HG03064 (cell line): ENCODE data around the gene CCDC97.
"Not testable (repeated sequence)": the region's sequence is repeated elsewhere in the genome, so short reads cannot be mapped to it uniquely, and the experiment has no call there.

Experiments used
- ATAC-seq: cut with Tn5 transposase; IDR thresholded peaks from one replicate; pipeline ENCODE4 v1.9.1; 2021; ENCODE audit warnings: low read depth; ENCODE audit not compliant: unreplicated experiment

Gene CCDC97

DNA sequence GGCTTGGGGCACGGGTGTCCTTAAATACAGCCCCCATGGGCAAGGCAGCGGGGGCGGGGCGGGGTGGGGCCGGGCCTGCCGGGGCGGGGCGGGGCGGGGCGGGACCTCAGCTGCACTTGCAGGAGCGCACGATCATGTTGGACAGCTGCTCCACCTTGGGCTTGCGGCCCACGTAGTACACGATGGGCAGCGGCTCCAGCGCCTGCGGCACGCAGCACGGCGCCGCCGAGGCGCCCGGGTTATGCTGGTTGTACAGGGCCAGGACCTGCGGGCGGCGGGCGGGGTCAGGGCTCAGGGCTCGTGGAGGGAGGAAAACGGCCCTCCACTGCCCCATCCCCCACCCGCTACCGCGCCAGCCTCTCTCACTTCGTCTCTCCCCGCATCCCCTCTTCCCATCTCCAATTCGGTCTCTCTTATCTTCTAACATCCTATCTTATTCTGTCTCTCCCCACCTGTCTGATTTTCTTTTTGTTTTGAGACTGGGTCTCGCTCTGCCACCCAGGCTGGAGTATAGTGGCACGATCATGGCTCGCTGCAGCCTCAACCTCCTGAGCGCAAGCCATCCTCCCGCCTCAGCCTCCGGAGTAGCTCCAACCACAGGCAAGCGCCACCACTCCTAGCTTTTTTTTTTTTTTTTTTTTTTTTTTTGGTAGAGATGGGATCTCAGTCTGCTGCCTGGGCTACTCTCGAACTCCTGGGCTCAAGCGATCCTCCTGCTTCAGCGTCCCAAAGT is 21.1 kb downstream of the CCDC97 start:
- ATAC-seq: no peak

- ATAC-seq: no peak
Observed at GRCh38 chr19:41332000-41332399, 22.0 kb downstream of the CCDC97 start.

DNA sequence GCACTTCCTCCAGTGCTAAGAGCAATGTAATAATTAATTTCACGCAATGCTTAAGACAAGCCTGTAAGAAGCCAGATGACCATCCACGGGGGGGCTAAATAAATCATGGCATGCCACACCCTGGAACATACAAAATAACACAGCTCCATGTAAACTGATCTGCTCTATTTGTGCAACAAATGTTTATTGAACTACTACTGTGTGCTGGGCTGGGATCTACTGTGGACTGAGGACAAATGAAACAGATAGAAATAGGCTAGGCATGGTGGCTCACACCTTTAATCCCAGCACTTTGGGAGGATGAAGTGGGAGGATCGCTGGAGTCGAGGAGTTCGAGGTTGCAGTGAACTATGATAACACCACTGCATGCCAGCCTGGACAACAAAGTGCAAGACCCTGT is 22.5 kb downstream of the CCDC97 start:
- no peak for ATAC-seq

GRCh38 chr19:41334793-41335192 is 24.8 kb downstream of the CCDC97 start:
- ATAC-seq: no peak

GRCh38 chr19:41335467-41335866 is 25.5 kb downstream of the CCDC97 start:
- no peak for ATAC-seq

DNA sequence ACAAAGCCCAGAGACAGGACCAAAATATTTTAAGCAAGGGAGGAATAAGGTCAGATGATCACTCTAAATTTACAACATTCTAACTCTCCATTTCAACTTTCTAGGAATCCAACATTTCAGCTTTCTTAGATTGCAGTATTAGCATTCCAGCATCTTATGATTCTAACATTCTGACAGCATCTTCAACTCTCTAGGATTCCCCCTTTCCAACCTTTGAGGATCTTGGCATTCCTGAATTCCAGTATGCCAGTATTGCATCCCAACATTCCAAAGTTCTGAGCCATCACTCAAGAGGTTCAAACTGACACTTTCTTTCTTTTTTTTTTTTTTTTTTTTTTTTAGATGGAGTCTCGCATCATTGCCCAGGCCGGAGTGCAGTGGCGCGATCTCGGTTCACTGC is 30.0 kb downstream of the CCDC97 start:
- no peak for ATAC-seq

- no peak for ATAC-seq
Observed at GRCh38 chr19:41341669-41342490, 31.9 kb downstream of the CCDC97 start.

DNA sequence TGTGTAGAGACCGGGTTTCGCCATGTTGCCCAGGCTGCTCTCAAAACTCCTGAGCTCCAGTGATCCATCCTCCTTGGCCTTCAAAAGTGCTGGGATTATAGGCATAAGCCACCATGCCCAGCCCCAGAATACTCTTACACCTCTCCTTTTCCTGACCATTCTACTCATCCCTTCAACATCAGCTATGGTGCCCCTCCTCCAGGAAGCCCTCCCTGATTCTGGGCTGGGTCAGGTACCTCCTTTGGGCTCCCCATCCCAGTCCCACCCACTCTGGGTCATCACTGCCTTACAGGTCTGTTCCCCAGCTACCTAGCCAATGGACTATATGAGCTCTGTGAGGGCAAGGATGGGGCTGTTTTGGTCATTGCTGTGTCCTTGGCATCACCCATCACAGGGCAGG is 34.2 kb downstream of the CCDC97 start:
- ATAC-seq: no peak

- ATAC-seq: not testable (repeated sequence)
Observed at GRCh38 chr19:41346916-41347315, 36.9 kb downstream of the CCDC97 start.

DNA sequence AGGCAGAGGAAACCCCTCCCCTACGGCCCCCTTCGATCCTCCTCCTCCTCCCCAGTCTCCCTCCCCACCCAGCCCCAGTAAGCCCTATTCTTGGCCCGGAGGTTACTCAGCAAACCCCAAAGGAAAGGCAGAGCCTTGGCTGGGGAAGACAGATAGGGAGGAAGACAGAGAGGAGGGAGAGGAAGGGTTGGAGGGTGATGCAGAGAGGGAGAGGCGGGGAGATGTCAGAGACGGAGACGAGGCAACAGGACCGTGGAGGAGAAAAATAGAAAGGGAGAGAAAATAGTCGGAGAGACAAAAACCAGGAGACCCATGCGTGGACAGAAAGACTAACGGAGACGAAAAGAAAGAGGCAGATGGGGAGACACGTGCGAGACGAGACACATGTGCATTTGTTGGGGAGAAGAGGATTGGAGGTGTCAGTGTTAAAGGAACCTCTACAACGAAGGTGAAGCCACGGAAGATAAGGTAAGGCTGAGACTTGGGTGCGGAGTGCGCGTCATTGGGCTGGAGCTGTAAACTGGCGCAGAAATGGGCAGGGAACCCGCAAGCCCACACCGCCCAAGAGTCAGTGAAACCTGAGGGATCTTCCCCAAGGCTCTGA is 40.9 kb downstream of the CCDC97 start:
- no peak for ATAC-seq

DNA sequence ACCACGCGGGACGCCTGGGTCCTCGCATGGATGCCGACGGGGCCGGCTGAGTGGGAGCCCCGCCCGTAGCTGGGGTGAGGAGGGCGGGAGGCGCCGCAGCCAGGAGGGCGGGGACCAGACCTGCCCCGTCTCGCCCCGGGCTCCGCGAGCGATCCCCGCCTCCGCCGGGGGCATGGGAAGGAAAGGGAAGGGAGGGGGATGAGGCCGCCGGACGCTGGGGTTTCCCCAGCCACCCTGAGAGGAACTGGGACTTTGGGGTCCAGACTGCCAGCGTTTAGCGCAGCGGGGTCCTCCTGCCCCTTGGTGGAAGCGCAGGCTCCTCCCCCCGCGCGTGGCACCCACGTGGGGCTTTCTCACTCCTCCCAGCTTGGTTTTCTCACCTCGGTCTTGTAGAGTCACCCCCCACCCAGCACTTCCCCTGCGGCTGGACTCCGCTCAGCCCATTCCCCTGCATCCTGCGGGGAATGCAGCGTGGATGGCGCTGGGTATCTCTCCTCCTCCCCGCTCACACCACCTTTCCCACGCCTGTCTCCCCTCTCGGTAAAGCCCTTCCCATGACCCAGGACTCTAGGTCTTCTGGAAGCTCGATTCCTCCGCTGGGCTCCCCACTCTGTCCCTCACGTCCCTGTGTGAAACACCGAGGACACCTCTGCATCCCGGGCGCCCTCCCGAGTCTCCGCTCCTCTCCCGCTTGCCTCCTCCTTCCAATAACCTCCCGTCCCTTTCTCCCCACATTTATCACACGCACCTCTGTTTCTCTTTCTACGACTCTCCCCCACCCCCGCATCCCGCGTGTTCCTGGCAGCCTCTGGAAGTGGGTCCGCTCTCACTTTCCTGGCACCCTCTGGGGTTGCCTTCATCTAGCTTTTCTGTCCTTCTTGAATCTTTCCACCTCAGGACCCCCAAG is 41.6 kb downstream of the CCDC97 start:
- ATAC-seq: no peak

- no peak for ATAC-seq
Observed at GRCh38 chr19:41352279-41352608, 42.3 kb downstream of the CCDC97 start.

- ATAC-seq: no peak
Observed at GRCh38 chr19:41352609-41353465, 42.9 kb downstream of the CCDC97 start.

GRCh38 chr19:41353466-41354342 is 43.7 kb downstream of the CCDC97 start, which contains the start of gene TGFB1:
Gene TGFB1 (minus strand): TSS chr19:41353922. CDS start chr19:41353044, 878 bp downstream.
- no peak for ATAC-seq

DNA sequence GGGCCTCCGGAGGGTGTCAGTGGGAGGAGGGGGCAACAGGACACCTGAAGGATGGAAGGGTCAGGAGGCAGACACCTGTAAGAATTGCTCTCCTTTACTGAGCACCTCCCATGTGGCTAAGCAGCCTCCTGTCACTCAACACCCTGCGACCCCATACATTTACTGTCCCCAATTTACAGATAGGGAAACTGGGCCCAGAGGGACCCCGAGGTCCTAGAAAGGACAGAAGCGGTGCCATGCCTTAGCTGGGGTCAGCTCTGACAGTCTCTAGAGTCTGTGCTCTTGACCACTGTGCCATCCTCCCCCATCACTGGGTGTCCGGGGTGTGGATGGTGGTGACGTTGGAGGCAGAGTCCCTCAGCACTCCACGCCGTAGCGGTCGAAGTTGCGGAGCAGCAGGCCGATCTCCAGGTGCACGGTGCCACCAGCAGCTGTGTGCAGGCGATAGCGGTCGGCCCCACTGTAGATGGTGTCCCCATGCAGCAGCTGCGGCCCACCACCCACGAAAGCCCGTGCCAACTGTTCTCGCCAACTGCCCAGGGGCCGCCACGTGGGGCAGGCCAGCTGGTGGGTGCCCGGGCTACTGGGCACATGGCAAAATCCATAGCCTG is 44.5 kb downstream of the CCDC97 start:
- ATAC-seq: no peak

DNA sequence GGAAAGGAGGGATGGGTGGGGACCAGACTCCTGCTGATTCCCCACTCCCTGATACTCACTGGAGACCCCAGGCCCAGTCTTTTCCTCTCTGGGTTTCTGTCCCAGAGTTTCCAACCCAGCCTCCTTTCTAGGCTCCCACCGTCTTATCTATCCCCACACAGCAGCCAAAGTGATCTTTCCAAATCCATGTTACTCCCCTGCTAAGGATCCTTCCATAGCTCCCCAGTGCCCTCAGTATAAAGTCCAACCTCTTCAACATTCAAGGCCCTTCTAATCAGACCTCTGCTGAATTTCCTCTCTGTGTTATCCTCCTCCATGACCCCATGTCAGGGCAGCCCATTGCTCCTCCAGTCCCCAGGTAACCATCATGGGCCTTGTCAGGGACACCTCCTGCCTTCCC is 45.1 kb downstream of the CCDC97 start:
- no peak for ATAC-seq

DNA sequence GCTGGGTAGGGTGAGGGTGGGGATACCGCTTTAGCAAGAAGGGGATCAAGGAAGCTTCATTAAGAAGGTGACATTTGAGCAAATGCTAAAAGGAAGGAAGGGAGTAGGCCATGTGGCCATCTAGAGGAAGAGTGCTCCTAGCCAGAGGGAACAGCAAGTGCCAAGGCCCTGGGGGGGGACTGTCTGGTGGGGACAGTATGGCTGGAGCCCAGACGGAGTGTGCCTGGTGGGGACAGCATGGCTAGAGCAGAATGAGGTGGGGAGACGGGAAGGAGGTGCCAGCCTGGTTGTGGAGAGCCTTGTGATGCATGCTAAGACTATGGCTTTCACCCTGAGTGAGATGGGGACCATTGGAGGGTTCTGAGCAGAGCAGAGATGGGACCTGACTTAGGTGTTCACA is 45.8 kb downstream of the CCDC97 start:
- no peak for ATAC-seq

DNA sequence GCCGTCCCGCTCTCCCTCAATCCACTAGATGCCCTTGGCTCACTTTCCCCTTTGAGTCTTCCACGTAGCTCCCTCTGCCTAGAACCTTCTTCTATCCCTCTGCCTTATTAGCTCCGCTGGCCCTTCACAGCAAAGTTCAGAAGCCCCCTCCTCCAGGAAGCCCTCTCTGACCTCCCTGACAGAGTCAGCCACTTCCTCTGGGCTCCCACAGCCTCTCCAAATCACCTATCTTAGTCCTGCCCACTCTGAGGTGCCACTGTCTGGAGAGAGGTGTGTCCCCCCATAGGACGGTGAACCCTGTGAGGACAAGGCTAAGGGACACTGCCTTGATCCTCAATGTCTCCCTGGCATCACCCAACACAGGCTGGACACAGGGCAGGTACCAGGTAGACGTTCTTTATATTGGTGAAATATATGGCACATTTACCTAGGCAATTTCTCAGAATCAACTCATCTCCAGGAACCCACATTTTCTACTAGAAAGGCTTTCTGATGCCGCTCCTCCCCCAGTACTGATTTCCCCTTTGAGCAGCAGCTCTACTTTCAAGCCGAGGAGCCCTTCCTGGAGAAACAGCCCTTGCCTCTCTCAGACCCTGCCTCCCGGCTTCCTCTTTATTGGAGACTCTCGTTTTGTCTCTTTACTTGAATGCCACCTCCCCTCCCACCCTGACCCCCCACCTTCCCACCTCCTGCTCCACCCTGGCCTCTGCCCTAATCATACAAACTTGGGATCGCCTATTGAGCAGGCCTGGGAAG is 47.2 kb downstream of the CCDC97 start:
- no peak for ATAC-seq
